ENCODE results near the gene CACNA2D3.

DNA sequence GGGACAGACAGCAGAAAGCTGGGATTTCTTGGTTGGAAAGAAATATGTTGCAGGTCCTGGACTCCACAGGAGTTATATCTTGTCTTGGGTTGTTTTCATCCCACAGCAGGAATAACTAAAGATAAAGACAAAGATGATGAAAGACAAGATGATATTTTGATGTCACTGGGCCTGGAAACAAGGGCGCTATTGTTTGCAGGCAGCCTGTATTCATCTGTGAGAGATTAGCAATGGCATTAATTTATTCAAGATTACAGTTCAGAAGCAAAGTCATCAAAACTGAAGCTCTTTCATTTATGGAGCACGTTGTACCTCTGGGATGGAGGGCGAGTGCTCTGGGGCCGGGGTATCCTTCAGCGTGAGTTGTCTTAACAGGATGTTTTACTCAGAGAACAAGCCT lies 591.7 kb downstream of the CACNA2D3 start:
- TF ChIP-seq, protein P1, sequence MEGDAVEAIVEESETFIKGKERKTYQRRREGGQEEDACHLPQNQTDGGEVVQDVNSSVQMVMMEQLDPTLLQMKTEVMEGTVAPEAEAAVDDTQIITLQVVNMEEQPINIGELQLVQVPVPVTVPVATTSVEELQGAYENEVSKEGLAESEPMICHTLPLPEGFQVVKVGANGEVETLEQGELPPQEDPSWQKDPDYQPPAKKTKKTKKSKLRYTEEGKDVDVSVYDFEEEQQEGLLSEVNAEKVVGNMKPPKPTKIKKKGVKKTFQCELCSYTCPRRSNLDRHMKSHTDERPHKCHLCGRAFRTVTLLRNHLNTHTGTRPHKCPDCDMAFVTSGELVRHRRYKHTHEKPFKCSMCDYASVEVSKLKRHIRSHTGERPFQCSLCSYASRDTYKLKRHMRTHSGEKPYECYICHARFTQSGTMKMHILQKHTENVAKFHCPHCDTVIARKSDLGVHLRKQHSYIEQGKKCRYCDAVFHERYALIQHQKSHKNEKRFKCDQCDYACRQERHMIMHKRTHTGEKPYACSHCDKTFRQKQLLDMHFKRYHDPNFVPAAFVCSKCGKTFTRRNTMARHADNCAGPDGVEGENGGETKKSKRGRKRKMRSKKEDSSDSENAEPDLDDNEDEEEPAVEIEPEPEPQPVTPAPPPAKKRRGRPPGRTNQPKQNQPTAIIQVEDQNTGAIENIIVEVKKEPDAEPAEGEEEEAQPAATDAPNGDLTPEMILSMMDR (IDR thresholded peaks at IDR 0.05; ENCODE audit: insufficient read depth, low read length, poor library complexity, severe bottlenecking), result no peak
- TF ChIP-seq EZH2phosphoT487 (conservative IDR thresholded peaks at IDR 0.05; ENCODE audit: low read length), result no peak

All from SU-DHL-6 (cell line).